Measurements from ENCODE around the gene COX11.

Gene COX11

DNA sequence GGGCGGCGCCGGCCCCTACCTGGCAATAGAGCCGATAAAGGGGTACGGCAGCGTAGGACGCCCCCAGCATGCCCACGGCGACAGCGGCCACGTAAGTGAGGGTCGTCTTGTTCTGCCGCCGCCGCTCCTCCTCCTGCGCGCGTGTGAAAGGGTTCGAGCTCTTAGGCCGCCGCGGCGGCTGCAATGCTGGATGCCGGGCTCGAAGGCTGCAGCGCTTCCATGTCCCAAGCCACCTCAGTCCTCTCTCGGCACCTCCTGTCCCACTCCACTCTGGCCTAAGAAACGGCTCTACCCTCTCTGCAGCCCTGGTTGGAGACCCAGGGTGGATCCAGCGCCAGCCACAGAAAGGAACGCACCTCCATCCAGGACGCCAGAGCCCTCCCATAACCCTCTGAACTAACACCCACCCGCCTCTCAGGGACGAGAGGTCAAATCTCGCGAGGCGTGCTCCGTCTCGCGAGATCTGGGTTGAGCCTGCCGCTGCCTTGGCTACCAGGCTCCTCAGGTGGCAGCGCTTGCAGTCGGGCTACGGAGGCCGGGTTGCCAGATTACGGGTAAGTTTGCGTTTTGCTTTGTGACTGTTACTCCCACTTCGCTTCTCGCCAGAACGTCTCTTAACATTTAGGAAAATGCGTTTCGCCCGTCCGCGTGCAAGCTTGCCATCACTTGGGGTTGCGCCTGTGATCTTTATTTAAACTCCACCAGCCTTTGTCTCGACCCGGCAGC lies at the start of gene COX11, which contains the start of gene STXBP4:
Gene COX11, minus strand, starts transcription at position 393 of the 726 bp plus-strand sequence. Its CDS starts 8 bp downstream, at position 385.
Gene STXBP4, plus strand, starts transcription at position 504 of the 726 bp plus-strand sequence. CDS start 17,455 bp downstream, outside the sequence.
- TF ChIP-seq, protein P1, sequence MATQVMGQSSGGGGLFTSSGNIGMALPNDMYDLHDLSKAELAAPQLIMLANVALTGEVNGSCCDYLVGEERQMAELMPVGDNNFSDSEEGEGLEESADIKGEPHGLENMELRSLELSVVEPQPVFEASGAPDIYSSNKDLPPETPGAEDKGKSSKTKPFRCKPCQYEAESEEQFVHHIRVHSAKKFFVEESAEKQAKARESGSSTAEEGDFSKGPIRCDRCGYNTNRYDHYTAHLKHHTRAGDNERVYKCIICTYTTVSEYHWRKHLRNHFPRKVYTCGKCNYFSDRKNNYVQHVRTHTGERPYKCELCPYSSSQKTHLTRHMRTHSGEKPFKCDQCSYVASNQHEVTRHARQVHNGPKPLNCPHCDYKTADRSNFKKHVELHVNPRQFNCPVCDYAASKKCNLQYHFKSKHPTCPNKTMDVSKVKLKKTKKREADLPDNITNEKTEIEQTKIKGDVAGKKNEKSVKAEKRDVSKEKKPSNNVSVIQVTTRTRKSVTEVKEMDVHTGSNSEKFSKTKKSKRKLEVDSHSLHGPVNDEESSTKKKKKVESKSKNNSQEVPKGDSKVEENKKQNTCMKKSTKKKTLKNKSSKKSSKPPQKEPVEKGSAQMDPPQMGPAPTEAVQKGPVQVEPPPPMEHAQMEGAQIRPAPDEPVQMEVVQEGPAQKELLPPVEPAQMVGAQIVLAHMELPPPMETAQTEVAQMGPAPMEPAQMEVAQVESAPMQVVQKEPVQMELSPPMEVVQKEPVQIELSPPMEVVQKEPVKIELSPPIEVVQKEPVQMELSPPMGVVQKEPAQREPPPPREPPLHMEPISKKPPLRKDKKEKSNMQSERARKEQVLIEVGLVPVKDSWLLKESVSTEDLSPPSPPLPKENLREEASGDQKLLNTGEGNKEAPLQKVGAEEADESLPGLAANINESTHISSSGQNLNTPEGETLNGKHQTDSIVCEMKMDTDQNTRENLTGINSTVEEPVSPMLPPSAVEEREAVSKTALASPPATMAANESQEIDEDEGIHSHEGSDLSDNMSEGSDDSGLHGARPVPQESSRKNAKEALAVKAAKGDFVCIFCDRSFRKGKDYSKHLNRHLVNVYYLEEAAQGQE (IDR thresholded peaks at IDR 0.05; ENCODE audit: low read depth), result 0 out of 2 replicates have a peak, but pooled peaks have one; percentile 8
- TF ChIP-seq, protein P2, sequence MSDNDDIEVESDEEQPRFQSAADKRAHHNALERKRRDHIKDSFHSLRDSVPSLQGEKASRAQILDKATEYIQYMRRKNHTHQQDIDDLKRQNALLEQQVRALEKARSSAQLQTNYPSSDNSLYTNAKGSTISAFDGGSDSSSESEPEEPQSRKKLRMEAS (IDR thresholded peaks at IDR 0.05), result no peak; the same call in 1 of the 2 replicates
- TF ChIP-seq NFIC (IDR thresholded peaks at IDR 0.05) (no peak; the same call in 1 of the 2 replicates), EP300 (IDR thresholded peaks at IDR 0.05; ENCODE audit: borderline replicate concordance) (peak; percentile 39; the same call in 1 of the 2 replicates), RAD21 (IDR thresholded peaks at IDR 0.05; ENCODE audit: low read depth) (no peak), TCF12 (IDR thresholded peaks at IDR 0.05; ENCODE audit: low read depth) (peak; percentile 20; the same call in 1 of the 2 replicates), USF1 (IDR thresholded peaks at IDR 0.05) (0 out of 2 replicates have a peak, but pooled peaks have one; percentile 41), TAF1 (IDR thresholded peaks at IDR 0.05; ENCODE audit: low read depth) (peak; percentile 86), EGR1 (IDR thresholded peaks at IDR 0.05) (no peak), YY1 (IDR thresholded peaks at IDR 0.05; ENCODE audit: low read depth) (peak; percentile 26; the same call in 1 of the 2 replicates), CREB1 (IDR thresholded peaks at IDR 0.05; ENCODE audit: low read depth) (no peak), CEBPB (IDR thresholded peaks at IDR 0.05) (no peak), ZBTB7A (IDR thresholded peaks at IDR 0.05; ENCODE audit: low read depth) (no peak; the same call in 1 of the 2 replicates), FOXM1 (IDR thresholded peaks at IDR 0.05; ENCODE audit: borderline replicate concordance, low read depth) (no peak), TEAD4 (IDR thresholded peaks at IDR 0.05) (no peak; the same call in 1 of the 2 replicates)

GRCh38 chr17:55005520-55005919 lies 37.1 kb upstream of the COX11 start:
- TF ChIP-seq YY1 (IDR thresholded peaks at IDR 0.05; ENCODE audit: low read depth) (no peak), NFIC (IDR thresholded peaks at IDR 0.05) (no peak), RAD21 (IDR thresholded peaks at IDR 0.05; ENCODE audit: low read depth) (no peak; the same call in 1 of the 2 replicates), ZBTB7A (IDR thresholded peaks at IDR 0.05; ENCODE audit: low read depth) (no peak), EP300 (IDR thresholded peaks at IDR 0.05; ENCODE audit: borderline replicate concordance) (no peak), FOXM1 (IDR thresholded peaks at IDR 0.05; ENCODE audit: borderline replicate concordance, low read depth) (no peak), USF1 (IDR thresholded peaks at IDR 0.05) (no peak), EGR1 (IDR thresholded peaks at IDR 0.05) (no peak), TEAD4 (IDR thresholded peaks at IDR 0.05) (no peak), CREB1 (IDR thresholded peaks at IDR 0.05; ENCODE audit: low read depth) (no peak), TAF1 (IDR thresholded peaks at IDR 0.05; ENCODE audit: low read depth) (no peak), CEBPB (IDR thresholded peaks at IDR 0.05) (no peak), TCF12 (IDR thresholded peaks at IDR 0.05; ENCODE audit: low read depth) (no peak)
- TF ChIP-seq, protein P2 (IDR thresholded peaks at IDR 0.05), result no peak
- TF ChIP-seq, protein P1 (IDR thresholded peaks at IDR 0.05; ENCODE audit: low read depth), result no peak

DNA sequence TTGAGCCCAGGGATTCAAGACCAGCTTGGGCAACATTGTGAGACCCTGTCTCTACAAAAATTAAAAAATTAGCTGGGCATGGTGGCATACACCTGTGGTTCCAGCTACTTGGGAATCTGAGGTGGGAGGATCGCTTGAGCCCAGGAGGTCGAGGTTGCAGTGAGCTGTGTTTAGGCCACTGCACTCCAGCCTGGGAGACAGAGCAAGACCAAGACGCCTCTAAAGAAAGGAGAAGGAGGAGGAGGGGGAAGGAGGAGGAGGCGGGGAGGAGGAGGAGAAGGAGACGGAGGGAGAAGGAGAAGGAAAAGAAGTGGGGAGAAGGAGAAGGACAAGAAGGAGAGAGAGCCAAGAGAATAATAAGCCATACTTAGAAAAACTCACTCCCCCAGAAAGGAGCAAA lies 36.0 kb upstream of the COX11 start:
- TF ChIP-seq NFIC (IDR thresholded peaks at IDR 0.05) (no peak), TEAD4 (IDR thresholded peaks at IDR 0.05) (no peak), TAF1 (IDR thresholded peaks at IDR 0.05; ENCODE audit: low read depth) (no peak)

DNA sequence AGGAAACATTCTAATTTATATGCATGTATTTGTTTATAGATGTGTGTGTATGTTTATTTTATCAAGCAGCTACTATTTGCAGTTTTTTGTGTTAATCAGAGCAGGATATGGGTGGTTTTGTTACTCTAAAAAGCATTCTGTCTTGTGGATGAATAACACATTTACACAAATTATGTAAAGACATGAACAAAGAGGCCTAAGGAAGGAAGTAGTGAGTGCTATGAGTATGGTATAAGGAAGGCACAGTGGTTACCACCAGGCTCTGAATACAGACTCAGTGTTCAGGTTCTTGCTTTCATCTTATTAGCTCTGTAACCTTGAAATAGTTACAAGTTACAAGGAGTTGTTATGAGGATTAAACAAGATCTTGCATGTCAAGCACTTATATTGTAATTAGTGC lies 34.0 kb upstream of the COX11 start:
- TF ChIP-seq TEAD4 (IDR thresholded peaks at IDR 0.05), result no peak
- TF ChIP-seq, protein P2 (IDR thresholded peaks at IDR 0.05), result no peak
- no peak for TF ChIP-seq USF1 (IDR thresholded peaks at IDR 0.05)
- TF ChIP-seq FOXM1 (IDR thresholded peaks at IDR 0.05; ENCODE audit: borderline replicate concordance, low read depth), result no peak
- no peak for TF ChIP-seq NFIC (IDR thresholded peaks at IDR 0.05)
- no peak for TF ChIP-seq EP300 (IDR thresholded peaks at IDR 0.05; ENCODE audit: borderline replicate concordance)
- TF ChIP-seq ZBTB7A (IDR thresholded peaks at IDR 0.05; ENCODE audit: low read depth), result no peak
- TF ChIP-seq, protein P1 (IDR thresholded peaks at IDR 0.05; ENCODE audit: low read depth), result no peak
- TF ChIP-seq YY1 (IDR thresholded peaks at IDR 0.05; ENCODE audit: low read depth), result no peak
- no peak for TF ChIP-seq CREB1 (IDR thresholded peaks at IDR 0.05; ENCODE audit: low read depth)
- no peak for TF ChIP-seq RAD21 (IDR thresholded peaks at IDR 0.05; ENCODE audit: low read depth)
- no peak for TF ChIP-seq TAF1 (IDR thresholded peaks at IDR 0.05; ENCODE audit: low read depth)
- TF ChIP-seq TCF12 (IDR thresholded peaks at IDR 0.05; ENCODE audit: low read depth), result no peak
- no peak for TF ChIP-seq CEBPB (IDR thresholded peaks at IDR 0.05)
- TF ChIP-seq EGR1 (IDR thresholded peaks at IDR 0.05), result no peak

All from Ishikawa (cell line).